Endodermal cell (in vitro differentiated cells): ENCODE data around the gene TMSB4Y. TPM values are rescaled to one million over a fixed set of nuclear protein-coding genes. Genes with fewer than 3 reads are reported as not detected.

Experiments used
- DNase-seq: peaks from one replicate; pipeline ENCODE4 v3.0.0-alpha.2; 2017
- H3K27ac ChIP-seq: 2 replicates; pipeline ENCODE4 v1.5.1; 2013; ENCODE audit warnings: mild to moderate bottlenecking, low read depth, low read length, moderate library complexity
- H3K27me3 ChIP-seq: 2 replicates; pipeline ENCODE4 v1.6.1; 2013; ENCODE audit warnings: mild to moderate bottlenecking, low read length, moderate library complexity; ENCODE audit not compliant: insufficient read depth, control insufficient read depth, poor library complexity, severe bottlenecking
- H3K36me3 ChIP-seq: 2 replicates; pipeline ENCODE4 v1.7.0; 2013; ENCODE audit warnings: mild to moderate bottlenecking, low read length, moderate library complexity; ENCODE audit not compliant: control insufficient read depth, insufficient read depth
- H3K4me1 ChIP-seq: one replicate; pipeline ENCODE4 v1.7.0; 2013; ENCODE audit warnings: low read length; ENCODE audit not compliant: control insufficient read depth, insufficient read depth
- H3K4me3 ChIP-seq: 2 replicates; pipeline ENCODE4 v1.5.1; 2013; ENCODE audit warnings: mild to moderate bottlenecking, low read length, moderate library complexity
- H3K9ac ChIP-seq: 2 replicates; pipeline ENCODE4 v1.6.1; 2013; ENCODE audit warnings: mild to moderate bottlenecking, low read length, moderate library complexity; ENCODE audit not compliant: poor library complexity, severe bottlenecking; ENCODE audit errors: extremely low read depth
- H3K9me3 ChIP-seq: 2 replicates; pipeline ENCODE4 v1.6.1; 2013; ENCODE audit warnings: mild to moderate bottlenecking, low read length, moderate library complexity; ENCODE audit not compliant: control insufficient read depth
- H3K27ac Mint-ChIP-seq: 2 replicates; pipeline ENCODE4 v1.8.0; 2020; ENCODE audit warnings: mixed read lengths
- H3K27me3 Mint-ChIP-seq: 2 replicates; pipeline ENCODE4 v1.8.0; 2021; ENCODE audit warnings: mild to moderate bottlenecking, mixed read lengths; ENCODE audit not compliant: insufficient read depth
- H3K36me3 Mint-ChIP-seq: 2 replicates; pipeline ENCODE4 v1.8.0; 2020; ENCODE audit warnings: low read depth, mixed read lengths
- H3K4me1 Mint-ChIP-seq: 2 replicates; pipeline ENCODE4 v1.8.0; 2020; ENCODE audit warnings: mixed read lengths
- H3K4me3 Mint-ChIP-seq: 2 replicates; pipeline ENCODE4 v1.8.0; 2020; ENCODE audit warnings: mild to moderate bottlenecking, moderate library complexity, mixed read lengths
- H3K9me3 Mint-ChIP-seq: 2 replicates; pipeline ENCODE4 v1.8.0; 2020; ENCODE audit warnings: mild to moderate bottlenecking, mixed read lengths
- CTCF ChIP-seq: fragments of 200-600 bp; sonication (generic); conservative IDR thresholded peaks from 2 replicates; pipeline ENCODE4 v1.5.0; 2021; ENCODE audit warnings: antibody characterized with exemption, mild to moderate bottlenecking
- WGBS, 2 experiments: methylation state at CpG; one replicate each; pipeline versions ENCODE4 v1.1.5 to v1.1.7; 2013; ENCODE audit warnings: missing lambda C conversion rate in 2 of 2, mixed read lengths in 1 of 2; ENCODE audit not compliant: insufficient coverage in 1 of 2, insufficient read length in 1 of 2; 5-methylcytosine and 5-hydroxymethylcytosine counted together
- total RNA-seq, 2 donors: library from RNA; stranded (reverse); fragmentation: NEBNext Ultra II Directional in 1 of 2; extraction: Animal tissue kit (Norgen Biotek cat#: 25700) in 1 of 2; gene quantifications; 2 replicates in 1 of 2; 3 replicates in 1 of 2; pipeline ENCODE4 v1.2.1, GENCODE V29; 2021

Gene TMSB4Y
- total RNA-seq, 2 donors from 2014 or later = 1.2 TPM; not detected in 1

DNA sequence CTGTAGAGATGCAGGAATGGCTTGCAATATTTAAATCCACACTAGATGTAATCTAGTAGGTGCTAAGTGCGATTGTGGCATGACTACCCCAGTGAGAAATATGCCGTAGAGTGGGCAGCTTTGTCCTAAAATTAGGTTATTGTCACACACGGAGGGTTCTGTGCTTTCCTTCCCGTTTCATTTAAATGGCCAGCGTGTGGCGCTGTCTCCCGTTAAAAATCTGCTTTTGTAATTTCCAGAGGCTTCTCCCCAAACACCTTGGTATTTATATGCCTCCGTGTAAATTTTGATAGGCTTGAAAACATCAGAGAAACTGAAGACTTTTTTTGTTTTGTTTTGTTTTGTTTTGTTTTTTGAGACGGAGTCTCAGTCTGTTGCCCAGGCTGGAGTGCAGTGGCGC lies 34.9 kb downstream of the TMSB4Y start:
- no peak for TF ChIP-seq CTCF
- 32% methylated on average over 10 of the region's 10 CpGs; no CpG with 5 or more reads in 1 of the 2 experiments for WGBS, 2 experiments
- DNase-seq = no peak

GRCh38 chrY:13751289-13752071 lies 47.8 kb downstream of the TMSB4Y start:
- Mint-ChIP-seq H3K4me3 (no peak overlapping the region), H3K9me3 (no peaks in the 10 kb centered on the region), H3K36me3 (no peaks in the 10 kb centered on the region), H3K27ac (no peak overlapping the region), H3K4me1 (no peaks in the 10 kb centered on the region), H3K27me3 (no peaks in the 10 kb centered on the region)
- 0% methylated on average over 7 to 58 of the region's 60 CpGs for WGBS, 2 experiments
- H3K27me3 ChIP-seq = no peaks in the 10 kb centered on the region
- no peak for DNase-seq
- H3K9ac ChIP-seq = peak overlapping the region; percentile 53
- H3K4me3 ChIP-seq = peak overlapping the region; percentile 85
- peaks cover 7% of the 10 kb centered on the region for H3K9me3 ChIP-seq
- TF ChIP-seq CTCF = no peak
- H3K4me1 ChIP-seq = no peaks in the 10 kb centered on the region
- H3K36me3 ChIP-seq = peaks cover 22% of the 10 kb centered on the region
- no peak overlapping the region for H3K27ac ChIP-seq

More for the DNA sequence above, 34.9 kb downstream of the TMSB4Y start:
- H3K36me3 Mint-ChIP-seq = no peaks in the 10 kb centered on the region
- H3K27ac Mint-ChIP-seq = no peak overlapping the region
- H3K4me1 Mint-ChIP-seq = no peaks in the 10 kb centered on the region
- no peaks in the 10 kb centered on the region for H3K27me3 Mint-ChIP-seq
- Histone ChIP-seq H3K9me3 (no peaks in the 10 kb centered on the region), H3K4me3 (no peak overlapping the region), H3K4me1 (no peaks in the 10 kb centered on the region), H3K9ac (no peak overlapping the region), H3K27me3 (no peaks in the 10 kb centered on the region), H3K36me3 (no peaks in the 10 kb centered on the region), H3K27ac (no peak overlapping the region)
- no peaks in the 10 kb centered on the region for H3K9me3 Mint-ChIP-seq
- H3K4me3 Mint-ChIP-seq = no peak overlapping the region

GRCh38 chrY:13754661-13755060 lies 51.0 kb downstream of the TMSB4Y start:
- peaks cover 37% of the 10 kb centered on the region for H3K36me3 ChIP-seq
- no peaks in the 10 kb centered on the region for H3K36me3 Mint-ChIP-seq
- no peak overlapping the region for H3K27ac ChIP-seq
- H3K4me3 Mint-ChIP-seq = no peak overlapping the region
- no peak overlapping the region for H3K9ac ChIP-seq
- DNase-seq = no peak
- no peaks in the 10 kb centered on the region for H3K9me3 Mint-ChIP-seq
- no peaks in the 10 kb centered on the region for H3K4me1 ChIP-seq
- 100% methylated on average over 1 of the region's 1 CpG; no CpG with 5 or more reads in 1 of the 2 experiments for WGBS, 2 experiments
- no peak overlapping the region for H3K4me3 ChIP-seq
- no peaks in the 10 kb centered on the region for H3K27me3 Mint-ChIP-seq
- no peaks in the 10 kb centered on the region for H3K27me3 ChIP-seq
- no peaks in the 10 kb centered on the region for H3K9me3 ChIP-seq
- no peak for TF ChIP-seq CTCF
- no peak overlapping the region for H3K27ac Mint-ChIP-seq
- H3K4me1 Mint-ChIP-seq = no peaks in the 10 kb centered on the region

Other genes starting within 250 kb of the TMSB4Y start
- 10 to 100 TPM in 1 of 2 donors, not detected in 1; 26.1 TPM for gene UTY, start 223.9 kb upstream of the TMSB4Y start, total RNA-seq